Ishikawa (cell line): ENCODE measurements around the gene TRIP13.

Experiments used
- TCF12 ChIP-seq: IDR thresholded peaks from 2 replicates; pipeline ENCODE4 v1.6.1; 2012; ENCODE audit warnings: low read depth
- YY1 ChIP-seq: IDR thresholded peaks from 2 replicates; pipeline ENCODE4 v1.6.1; 2012; ENCODE audit warnings: low read depth
- TF ChIP-seq, protein P1 (sequence below): IDR thresholded peaks from 2 replicates; pipeline ENCODE4 v1.6.1; 2012; ENCODE audit warnings: low read depth, mild to moderate bottlenecking

DNA sequence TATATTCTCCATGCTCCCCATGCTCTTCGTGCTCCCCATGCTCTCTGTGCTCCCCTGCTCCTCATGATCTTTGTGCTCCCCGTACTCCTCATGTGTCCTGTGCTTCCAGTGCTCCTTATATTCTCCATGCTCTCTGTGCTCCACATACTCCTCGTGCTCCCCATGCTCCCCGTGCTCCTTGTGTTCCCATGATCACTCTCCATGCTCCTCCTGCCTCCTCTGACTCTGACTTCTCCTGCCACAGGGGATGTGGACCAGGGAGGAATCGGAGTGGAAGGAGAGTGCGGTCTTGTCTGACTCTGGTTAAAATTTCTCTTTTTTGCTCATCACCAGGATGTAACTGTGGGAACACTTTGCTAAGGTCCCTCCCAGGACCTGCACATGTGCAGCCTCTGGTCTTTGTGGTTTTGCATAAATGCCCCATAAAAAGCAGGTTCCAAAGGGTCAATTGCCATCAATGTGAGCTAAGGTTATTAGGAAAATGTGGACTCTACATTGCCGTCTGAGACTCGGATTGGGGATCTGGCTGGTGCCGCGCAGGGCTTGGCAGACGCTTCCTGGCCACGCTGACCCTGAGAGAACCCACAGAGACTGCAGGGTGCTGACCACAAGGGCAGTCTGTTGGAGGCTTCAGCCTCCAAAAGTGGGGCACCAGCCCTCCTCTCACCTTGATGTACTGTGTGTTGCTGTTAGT is 52.5 kb downstream of the TRIP13 start:
- TF ChIP-seq YY1, result no peak
- no peak for TF ChIP-seq TCF12
- TF ChIP-seq, protein P1, sequence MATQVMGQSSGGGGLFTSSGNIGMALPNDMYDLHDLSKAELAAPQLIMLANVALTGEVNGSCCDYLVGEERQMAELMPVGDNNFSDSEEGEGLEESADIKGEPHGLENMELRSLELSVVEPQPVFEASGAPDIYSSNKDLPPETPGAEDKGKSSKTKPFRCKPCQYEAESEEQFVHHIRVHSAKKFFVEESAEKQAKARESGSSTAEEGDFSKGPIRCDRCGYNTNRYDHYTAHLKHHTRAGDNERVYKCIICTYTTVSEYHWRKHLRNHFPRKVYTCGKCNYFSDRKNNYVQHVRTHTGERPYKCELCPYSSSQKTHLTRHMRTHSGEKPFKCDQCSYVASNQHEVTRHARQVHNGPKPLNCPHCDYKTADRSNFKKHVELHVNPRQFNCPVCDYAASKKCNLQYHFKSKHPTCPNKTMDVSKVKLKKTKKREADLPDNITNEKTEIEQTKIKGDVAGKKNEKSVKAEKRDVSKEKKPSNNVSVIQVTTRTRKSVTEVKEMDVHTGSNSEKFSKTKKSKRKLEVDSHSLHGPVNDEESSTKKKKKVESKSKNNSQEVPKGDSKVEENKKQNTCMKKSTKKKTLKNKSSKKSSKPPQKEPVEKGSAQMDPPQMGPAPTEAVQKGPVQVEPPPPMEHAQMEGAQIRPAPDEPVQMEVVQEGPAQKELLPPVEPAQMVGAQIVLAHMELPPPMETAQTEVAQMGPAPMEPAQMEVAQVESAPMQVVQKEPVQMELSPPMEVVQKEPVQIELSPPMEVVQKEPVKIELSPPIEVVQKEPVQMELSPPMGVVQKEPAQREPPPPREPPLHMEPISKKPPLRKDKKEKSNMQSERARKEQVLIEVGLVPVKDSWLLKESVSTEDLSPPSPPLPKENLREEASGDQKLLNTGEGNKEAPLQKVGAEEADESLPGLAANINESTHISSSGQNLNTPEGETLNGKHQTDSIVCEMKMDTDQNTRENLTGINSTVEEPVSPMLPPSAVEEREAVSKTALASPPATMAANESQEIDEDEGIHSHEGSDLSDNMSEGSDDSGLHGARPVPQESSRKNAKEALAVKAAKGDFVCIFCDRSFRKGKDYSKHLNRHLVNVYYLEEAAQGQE, result no peak
